ENCODE measurements around the gene SGSH.

SGSH gene

DNA sequence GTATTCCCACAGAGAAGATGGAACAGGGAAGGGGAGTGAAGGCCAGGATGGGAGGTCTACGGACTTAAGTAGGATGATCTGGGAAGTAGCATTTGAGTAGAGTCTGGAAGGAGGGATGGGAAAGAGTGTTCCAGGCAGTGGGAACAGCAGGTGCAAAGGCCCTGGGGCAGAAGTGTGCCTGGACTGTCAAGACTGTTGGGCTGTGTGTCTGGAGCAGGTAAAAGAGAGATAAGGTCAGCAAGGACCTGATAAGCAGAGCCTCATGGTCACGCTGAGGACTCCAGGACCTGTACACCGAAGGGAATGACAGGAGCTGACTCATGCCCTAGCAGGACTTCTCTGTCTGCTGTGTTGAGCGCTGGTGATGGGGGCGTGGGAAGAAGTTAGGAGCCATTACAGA, 51.0 kb downstream of the SGSH start:
- Histone ChIP-seq H3K79me2 (ENCODE audit: insufficient read depth, low read length) (no peaks in the 10 kb centered on the region), H3K4me3 (ENCODE audit: low read length, poor library complexity, severe bottlenecking) (no peak overlapping the region), H4K20me1 (ENCODE audit: insufficient read depth, low read length, poor library complexity, severe bottlenecking) (no peaks in the 10 kb centered on the region), H3K9me3 (ENCODE audit: insufficient read depth, low read depth, low read length) (no peaks in the 10 kb centered on the region), H2AFZ (ENCODE audit: low read length) (no peak overlapping the region), H3K9me2 (replicated peaks; ENCODE audit: low read depth, low read length) (no peaks in the 10 kb centered on the region), H3K4me2 (ENCODE audit: low read depth, low read length, poor library complexity, severe bottlenecking) (no peak overlapping the region), H3F3A (ENCODE audit: low read depth) (no peaks in the 10 kb centered on the region), H3K36me3 (ENCODE audit: insufficient read depth, low read length) (no peaks in the 10 kb centered on the region), H3K4me1 (ENCODE audit: insufficient read depth, low read length, poor library complexity, severe bottlenecking) (no peaks in the 10 kb centered on the region), H3K27me3 (ENCODE audit: insufficient read depth, low read length, poor library complexity, severe bottlenecking) (no peaks in the 10 kb centered on the region), H3K9ac (ENCODE audit: low read depth, low read length, poor library complexity, severe bottlenecking) (no peak overlapping the region)
- TF ChIP-seq, protein P1, sequence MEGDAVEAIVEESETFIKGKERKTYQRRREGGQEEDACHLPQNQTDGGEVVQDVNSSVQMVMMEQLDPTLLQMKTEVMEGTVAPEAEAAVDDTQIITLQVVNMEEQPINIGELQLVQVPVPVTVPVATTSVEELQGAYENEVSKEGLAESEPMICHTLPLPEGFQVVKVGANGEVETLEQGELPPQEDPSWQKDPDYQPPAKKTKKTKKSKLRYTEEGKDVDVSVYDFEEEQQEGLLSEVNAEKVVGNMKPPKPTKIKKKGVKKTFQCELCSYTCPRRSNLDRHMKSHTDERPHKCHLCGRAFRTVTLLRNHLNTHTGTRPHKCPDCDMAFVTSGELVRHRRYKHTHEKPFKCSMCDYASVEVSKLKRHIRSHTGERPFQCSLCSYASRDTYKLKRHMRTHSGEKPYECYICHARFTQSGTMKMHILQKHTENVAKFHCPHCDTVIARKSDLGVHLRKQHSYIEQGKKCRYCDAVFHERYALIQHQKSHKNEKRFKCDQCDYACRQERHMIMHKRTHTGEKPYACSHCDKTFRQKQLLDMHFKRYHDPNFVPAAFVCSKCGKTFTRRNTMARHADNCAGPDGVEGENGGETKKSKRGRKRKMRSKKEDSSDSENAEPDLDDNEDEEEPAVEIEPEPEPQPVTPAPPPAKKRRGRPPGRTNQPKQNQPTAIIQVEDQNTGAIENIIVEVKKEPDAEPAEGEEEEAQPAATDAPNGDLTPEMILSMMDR (conservative IDR thresholded peaks at IDR 0.05; ENCODE audit: low read length) = no peak
- TF ChIP-seq EZH2phosphoT487 (IDR thresholded peaks at IDR 0.05; ENCODE audit: borderline replicate concordance) = no peak

GRCh38 chr17:80168371-80168770, 51.8 kb downstream of the SGSH start:
- no peaks in the 10 kb centered on the region for H3K9me2 ChIP-seq (replicated peaks; ENCODE audit: low read depth, low read length)
- H4K20me1 ChIP-seq (ENCODE audit: insufficient read depth, low read length, poor library complexity, severe bottlenecking) = no peaks in the 10 kb centered on the region
- no peak for TF ChIP-seq EZH2phosphoT487 (IDR thresholded peaks at IDR 0.05; ENCODE audit: borderline replicate concordance)
- TF ChIP-seq, protein P1 (conservative IDR thresholded peaks at IDR 0.05; ENCODE audit: low read length) = no peak
- no peaks in the 10 kb centered on the region for H3K36me3 ChIP-seq (ENCODE audit: insufficient read depth, low read length)
- no peak overlapping the region for H3K4me2 ChIP-seq (ENCODE audit: low read depth, low read length, poor library complexity, severe bottlenecking)
- no peaks in the 10 kb centered on the region for H3K79me2 ChIP-seq (ENCODE audit: insufficient read depth, low read length)
- H3K4me3 ChIP-seq (ENCODE audit: low read length, poor library complexity, severe bottlenecking) = no peak overlapping the region
- no peaks in the 10 kb centered on the region for H3K27me3 ChIP-seq (ENCODE audit: insufficient read depth, low read length, poor library complexity, severe bottlenecking)
- H3F3A ChIP-seq (ENCODE audit: low read depth) = no peaks in the 10 kb centered on the region
- no peaks in the 10 kb centered on the region for H3K9me3 ChIP-seq (ENCODE audit: insufficient read depth, low read depth, low read length)
- no peak overlapping the region for H3K9ac ChIP-seq (ENCODE audit: low read depth, low read length, poor library complexity, severe bottlenecking)
- no peak overlapping the region for H2AFZ ChIP-seq (ENCODE audit: low read length)
- no peaks in the 10 kb centered on the region for H3K4me1 ChIP-seq (ENCODE audit: insufficient read depth, low read length, poor library complexity, severe bottlenecking)

- Histone ChIP-seq H3K79me2 (ENCODE audit: insufficient read depth, low read length) (no peaks in the 10 kb centered on the region), H3K36me3 (ENCODE audit: insufficient read depth, low read length) (no peaks in the 10 kb centered on the region), H3K4me3 (ENCODE audit: low read length, poor library complexity, severe bottlenecking) (no peak overlapping the region), H3K9ac (ENCODE audit: low read depth, low read length, poor library complexity, severe bottlenecking) (no peak overlapping the region), H3F3A (ENCODE audit: low read depth) (no peaks in the 10 kb centered on the region), H3K9me2 (replicated peaks; ENCODE audit: low read depth, low read length) (no peaks in the 10 kb centered on the region), H3K4me2 (ENCODE audit: low read depth, low read length, poor library complexity, severe bottlenecking) (no peak overlapping the region), H4K20me1 (ENCODE audit: insufficient read depth, low read length, poor library complexity, severe bottlenecking) (no peaks in the 10 kb centered on the region), H3K4me1 (ENCODE audit: insufficient read depth, low read length, poor library complexity, severe bottlenecking) (peaks cover 7% of the 10 kb centered on the region), H3K9me3 (ENCODE audit: insufficient read depth, low read depth, low read length) (no peaks in the 10 kb centered on the region), H3K27me3 (ENCODE audit: insufficient read depth, low read length, poor library complexity, severe bottlenecking) (no peaks in the 10 kb centered on the region), H2AFZ (ENCODE audit: low read length) (no peak overlapping the region)
- TF ChIP-seq, protein P1 (conservative IDR thresholded peaks at IDR 0.05; ENCODE audit: low read length) = no peak
- TF ChIP-seq EZH2phosphoT487 (IDR thresholded peaks at IDR 0.05; ENCODE audit: borderline replicate concordance) = no peak
Observed at GRCh38 chr17:80166446-80166845, 53.7 kb downstream of the SGSH start.
